IMR-90 (cell line): ENCODE results near the gene PKDCC. TPM values are rescaled to one million over a fixed set of nuclear protein-coding genes. Genes with fewer than 3 reads are reported as not detected.

Experiments
- ATAC-seq: fragments of 200-7000 bp; cut with Tn5 transposase; 2 replicates; pipeline ENCODE4 v1.9.1; 2020; ENCODE audit warnings: low read depth, mild to moderate bottlenecking, moderate library complexity
- BruUV-seq: library from RNA; stranded (reverse); fragments of 400-500 nt; replicated peaks from 2 replicates; lab custom pipeline; 2021; lab: Mats Ljungman, UMichigan
- CTCF ChIA-PET: fragments of 300-600 bp; formaldehyde crosslinking; extraction: SDS; loops from one replicate; lab custom pipeline; 2021; ENCODE audit warnings: antibody characterized with exemption; lab: Yijun Ruan, JAX
- POLR2A ChIA-PET: fragments of 300-600 bp; sonication (Branson Sonifier 250); formaldehyde crosslinking; loops from one replicate; lab custom pipeline; 2022; ENCODE audit warnings: antibody characterized with exemption; ENCODE audit not compliant: unreplicated experiment; lab: Charles Lee
- DNase-seq: peaks from one replicate; pipeline ENCODE4 v3.0.0; 2013
- H2AFZ ChIP-seq: replicated peaks from 2 replicates; pipeline ENCODE3; 2013; ENCODE audit warnings: low read length, mild to moderate bottlenecking; ENCODE audit not compliant: poor library complexity
- H2AK5ac ChIP-seq: 2 replicates; pipeline ENCODE4 v1.6.1; 2013; ENCODE audit warnings: low read depth, low read length, inconsistent platforms
- H2AK9ac ChIP-seq: replicated peaks from 2 replicates; pipeline ENCODE3; 2013; ENCODE audit warnings: mild to moderate bottlenecking, low read depth, low read length, moderate library complexity; ENCODE audit not compliant: poor library complexity
- H2BK120ac ChIP-seq: 2 replicates; pipeline ENCODE4 v1.6.1; 2013; ENCODE audit warnings: low read depth, low read length, inconsistent platforms
- H2BK15ac ChIP-seq: 3 replicates; pipeline ENCODE4 v1.6.1; 2013; ENCODE audit warnings: low read depth, low read length, inconsistent platforms
- H2BK20ac ChIP-seq: 2 replicates; pipeline ENCODE4 v1.6.1; 2013; ENCODE audit warnings: low read depth, mild to moderate bottlenecking, inconsistent platforms, low read length, moderate library complexity
- H2BK5ac ChIP-seq: 2 replicates; pipeline ENCODE4 v1.6.1; 2013; ENCODE audit warnings: mild to moderate bottlenecking, low read depth, low read length, inconsistent platforms; ENCODE audit not compliant: poor library complexity, severe bottlenecking
- H3K14ac ChIP-seq: replicated peaks from 2 replicates; pipeline ENCODE4 v1.6.1; 2013; ENCODE audit warnings: low read depth, low read length, inconsistent platforms
- H3K18ac ChIP-seq: 2 replicates; pipeline ENCODE4 v1.6.1; 2013; ENCODE audit warnings: low read depth, low read length, control low read depth
- H3K23ac ChIP-seq: 2 replicates; pipeline ENCODE4 v1.6.1; 2013; ENCODE audit warnings: low read depth, low read length, inconsistent platforms
- H3K27ac ChIP-seq: 2 replicates; pipeline ENCODE4 v1.5.1; 2013; ENCODE audit warnings: mild to moderate bottlenecking, control low read depth, low read length; ENCODE audit not compliant: insufficient read depth
- H3K27me3 ChIP-seq: 2 replicates; pipeline ENCODE4 v1.6.1; 2013; ENCODE audit warnings: low read length; ENCODE audit not compliant: control insufficient read depth, insufficient read depth
- H3K36me3 ChIP-seq: 2 replicates; pipeline ENCODE4 v1.6.1; 2013; ENCODE audit warnings: low read length, mixed read lengths; ENCODE audit not compliant: control insufficient read depth, insufficient read depth
- H3K4ac ChIP-seq: 2 replicates; pipeline ENCODE4 v1.6.1; 2013; ENCODE audit warnings: low read depth, low read length, inconsistent platforms
- H3K4me1 ChIP-seq: 2 replicates; pipeline ENCODE4 v1.6.1; 2013; ENCODE audit warnings: low read length, mixed read lengths; ENCODE audit not compliant: control insufficient read depth, insufficient read depth
- H3K4me2 ChIP-seq: 2 replicates; pipeline ENCODE4 v1.6.1; 2013; ENCODE audit warnings: low read depth, mild to moderate bottlenecking, control low read depth, low read length, moderate library complexity
- H3K4me3 ChIP-seq: 2 replicates; pipeline ENCODE4 v1.5.1; 2013; ENCODE audit warnings: low read depth, mild to moderate bottlenecking, control low read depth, low read length, moderate library complexity; ENCODE audit not compliant: insufficient read depth
- H3K56ac ChIP-seq: 2 replicates; pipeline ENCODE4 v1.6.1; 2013; ENCODE audit warnings: low read length, inconsistent platforms; ENCODE audit not compliant: insufficient read depth; ENCODE audit errors: extremely low read depth
- H3K79me1 ChIP-seq, 2 experiments: 2 replicates each; pipeline ENCODE4 v1.6.1; 2013; ENCODE audit warnings: low read length in 2 of 2, inconsistent platforms in 1 of 2, low read depth in 1 of 2
- H3K9ac ChIP-seq: 2 replicates; pipeline ENCODE4 v1.6.1; 2013; ENCODE audit warnings: low read depth, low read length, control low read depth
- H3K9me1 ChIP-seq: 2 replicates; pipeline ENCODE4 v1.6.1; 2013; ENCODE audit warnings: low read length, inconsistent platforms; ENCODE audit not compliant: insufficient read depth
- H3K9me3 ChIP-seq: 2 replicates; pipeline ENCODE4 v1.6.1; 2013; ENCODE audit warnings: low read length; ENCODE audit not compliant: control insufficient read depth, insufficient read depth
- H4K20me1 ChIP-seq: 2 replicates; pipeline ENCODE4 v1.6.1; 2013; ENCODE audit warnings: low read length, inconsistent platforms; ENCODE audit not compliant: insufficient read depth
- H4K5ac ChIP-seq: 2 replicates; pipeline ENCODE4 v1.6.1; 2013; ENCODE audit warnings: mild to moderate bottlenecking, low read depth, low read length, control low read depth
- H4K8ac ChIP-seq, 2 experiments: 2 replicates each; pipeline ENCODE4 v1.6.1; 2013; ENCODE audit warnings: low read depth in 2 of 2, low read length in 2 of 2, control low read depth in 1 of 2, inconsistent platforms in 1 of 2
- H4K91ac ChIP-seq: 2 replicates; pipeline ENCODE4 v1.6.1; 2013; ENCODE audit warnings: low read depth, low read length, inconsistent platforms; ENCODE audit not compliant: insufficient read depth
- CEBPB ChIP-seq: IDR thresholded peaks from 2 replicates; pipeline ENCODE4 v1.6.1; 2012; ENCODE audit warnings: low read depth, low read length, improper control_type of control experiment
- CHD1 ChIP-seq: IDR thresholded peaks from 2 replicates; pipeline ENCODE4 v1.6.1; 2012; ENCODE audit warnings: low read depth, low read length, improper control_type of control experiment
- CTCF ChIP-seq: conservative IDR thresholded peaks from 2 replicates; pipeline ENCODE4 v1.5.1; 2012; ENCODE audit warnings: mild to moderate bottlenecking, low read depth, low read length, improper control_type of control experiment
- ELK1 ChIP-seq: fragments of 150-350 bp; IDR thresholded peaks from 2 replicates; pipeline ENCODE4 v1.6.1; 2016; ENCODE audit warnings: low read depth, mild to moderate bottlenecking, low read length, moderate library complexity, borderline replicate concordance
- FOS ChIP-seq: fragments of 150-350 bp; IDR thresholded peaks from 2 replicates; pipeline ENCODE4 v1.6.1; 2016; ENCODE audit warnings: low read depth, low read length
- MAZ ChIP-seq: IDR thresholded peaks from 2 replicates; pipeline ENCODE4 v1.6.1; 2012; ENCODE audit warnings: low read depth, mild to moderate bottlenecking, low read length, improper control_type of control experiment, moderate library complexity, borderline replicate concordance
- MXI1 ChIP-seq: IDR thresholded peaks from 2 replicates; pipeline ENCODE4 v1.6.1; 2012; ENCODE audit warnings: low read depth, mild to moderate bottlenecking, low read length, moderate library complexity, borderline replicate concordance
- NFE2L2 ChIP-seq: fragments of 150-350 bp; IDR thresholded peaks from 2 replicates; pipeline ENCODE4 v1.6.1; 2016; ENCODE audit warnings: low read depth, mild to moderate bottlenecking, low read length
- POLR2A ChIP-seq: IDR thresholded peaks from 2 replicates; pipeline ENCODE4 v1.6.1; 2012; ENCODE audit warnings: mild to moderate bottlenecking, low read depth, low read length
- RAD21 ChIP-seq: IDR thresholded peaks from 2 replicates; pipeline ENCODE4 v1.6.1; 2012; ENCODE audit warnings: low read length, improper control_type of control experiment
- RCOR1 ChIP-seq: IDR thresholded peaks from 2 replicates; pipeline ENCODE4 v1.6.1; 2012; ENCODE audit warnings: mild to moderate bottlenecking, low read length, improper control_type of control experiment; ENCODE audit not compliant: insufficient replicate concordance
- SMC3 ChIP-seq: fragments of 150-350 bp; IDR thresholded peaks from 2 replicates; pipeline ENCODE4 v1.6.1; 2016; ENCODE audit warnings: low read depth, mild to moderate bottlenecking, antibody characterized with exemption, low read length, moderate library complexity
- USF2 ChIP-seq: fragments of 150-350 bp; IDR thresholded peaks from 2 replicates; pipeline ENCODE4 v1.6.1; 2017; ENCODE audit warnings: mild to moderate bottlenecking, antibody characterized with exemption, low read length, low read depth
- WGBS, 2 experiments: methylation state at CpG; one replicate each; pipeline versions ENCODE4 v1.1.5 to v1.1.7; 2013; ENCODE audit warnings: missing lambda C conversion rate in 2 of 2; ENCODE audit not compliant: insufficient read length in 1 of 2; ENCODE audit errors: extremely low coverage in 2 of 2; 5-methylcytosine and 5-hydroxymethylcytosine counted together
- dilution Hi-C: fragments of 300-500 bp; cut with HindIII; formaldehyde crosslinking; loops from one replicate; pipeline ENCODE4 v1.14.3; 2018; ENCODE audit warnings: low sequenced_read_pairs; ENCODE audit not compliant: unreplicated experiment
- in situ Hi-C: fragments of 300-500 bp; cut with MboI; formaldehyde crosslinking; loops from 3 replicates; pipeline ENCODE4 v1.14.3; 2019; ENCODE audit warnings: low sequenced_read_pairs, inconsistent platforms, mixed read lengths
- intact Hi-C: fragments of 100-400 bp; cut with micrococcal nuclease; formaldehyde crosslinking; loops from 2 replicates; pipeline ENCODE4 v1.10.0; 2022
- polyA plus RNA-seq, 3 experiments: library from polyadenylated mRNA; depleted of rRNA; stranded (reverse); fragments of >200 nt; gene quantifications; 2 replicates each; pipeline ENCODE4 v1.2.3, GENCODE V29; 2012; ENCODE audit warnings: low replicate concordance in 1 of 3
- total RNA-seq: library from RNA; depleted of rRNA; stranded (reverse); fragments of >200 nt; gene quantifications from 2 replicates; pipeline ENCODE4 v1.2.3, GENCODE V29; 2012

The PKDCC gene
- total and polyA plus RNA-seq, 2 of the 4 experiments (the other 2 are of a cell fraction), result 55.6 to 95.7 TPM

- no peak for DNase-seq
- Histone ChIP-seq H2BK20ac (peak overlapping the region; percentile 38; the same call in 1 of the 2 replicates), H2AK5ac (peak overlapping the region; percentile 69), H3K14ac (no peak overlapping the region), H3K56ac (no peak overlapping the region), H4K8ac (no peak overlapping the region), H2BK120ac (peak overlapping the region; percentile 94), H3K4me3 (no peak overlapping the region), H3K9me1 (peaks cover 6% of the 10 kb centered on the region), H3K9ac (no peak overlapping the region), H3K18ac (no peak overlapping the region), H2AK9ac (no peak overlapping the region), H3K36me3 (no peaks in the 10 kb centered on the region), H3K4ac (peak overlapping the region; percentile 40), H3K27me3 (no peaks in the 10 kb centered on the region), H2BK5ac (no peak overlapping the region), H3K27ac (no peak overlapping the region), H4K20me1 (no peaks in the 10 kb centered on the region), H4K91ac (peak overlapping the region; percentile 80; the same call in 1 of the 2 replicates), H3K4me2 (no peak overlapping the region), H4K5ac (peak overlapping the region; percentile 62; the same call in 1 of the 2 replicates), H3K4me1 (peaks cover 23% of the 10 kb centered on the region), H2BK15ac (peak overlapping the region; percentile 89; the same call in 2 of the 3 replicates), H3K23ac (peak overlapping the region; percentile 68; the same call in 1 of the 2 replicates), H3K79me1 (no peaks in the 10 kb centered on the region; a peak in 1 of 4 replicates), H3K9me3 (no peaks in the 10 kb centered on the region; the same call in 1 of the 2 replicates), H2AFZ (peak overlapping the region; percentile 17)
- WGBS, 2 experiments, result no CpG with 5 or more reads among the region's 6 CpGs
- in situ Hi-C loops (loop anchor here (5.0 kb wide), 1 partner anchor 223 kb away; no protein-coding TSS in a partner anchor), intact Hi-C loops (loop anchor here (10.0 kb wide), 2 partner anchors 195 to 395 kb away; partner anchors contain the start of gene KCNG3), dilution Hi-C loops (loop anchor here (25.0 kb wide), 1 partner anchor 212 kb away; no protein-coding TSS in a partner anchor)
- CTCF ChIA-PET, result interaction anchor here (0.9 kb wide), 1 partner anchor 227 kb away, joined by 3 read pairs; no protein-coding TSS in a partner anchor
- TF ChIP-seq CHD1 (no peak), FOS (no peak), CEBPB (no peak), MXI1 (no peak), MAZ (no peak), RAD21 (no peak), SMC3 (no peak), CTCF (no peak), POLR2A (no peak), ELK1 (no peak), USF2 (no peak), NFE2L2 (no peak), RCOR1 (no peak)
- POLR2A ChIA-PET, result no interaction called here
- BruUV-seq, result no TSS peak
- no peak for ATAC-seq
Measured at GRCh38 chr2:42099438-42100173, 51.8 kb downstream of the PKDCC start.
